HepG2 (cell line): ENCODE results near the gene VAC14. TPM values are rescaled to one million over a fixed set of nuclear protein-coding genes. Genes with fewer than 3 reads are reported as not detected.
A peak's percentile ranks its signal among the peaks of the same experiment; 100 is the strongest.

Experiments used
- GLI4 ChIP-seq: sonication (generic); formaldehyde crosslinking; IDR thresholded peaks from 2 replicates; pipeline ENCODE4 v1.5.1; 2020; ENCODE audit warnings: missing genetic modification reagents, mild to moderate bottlenecking, moderate library complexity, borderline replicate concordance
- NCOA1 ChIP-seq: sonication (generic); formaldehyde crosslinking; IDR thresholded peaks from 2 replicates; pipeline ENCODE4 v1.9.0; 2021; ENCODE audit warnings: missing genetic modification reagents
- RBAK ChIP-seq: sonication (generic); formaldehyde crosslinking; IDR thresholded peaks from 2 replicates; pipeline ENCODE4 v1.5.1; 2020; ENCODE audit warnings: mild to moderate bottlenecking, missing genetic modification reagents
- ZKSCAN5 ChIP-seq: sonication (generic); formaldehyde crosslinking; IDR thresholded peaks from 2 replicates; pipeline ENCODE4 v1.5.1; 2020; ENCODE audit warnings: mild to moderate bottlenecking, missing genetic modification reagents
- ZNF616 ChIP-seq: sonication (generic); formaldehyde crosslinking; IDR thresholded peaks from 2 replicates; pipeline ENCODE4 v1.5.0; 2020; ENCODE audit warnings: low read depth, mild to moderate bottlenecking, missing genetic modification reagents
- ZNF652 ChIP-seq: IDR thresholded peaks from 2 replicates; pipeline ENCODE4 v1.6.1; 2016; ENCODE audit warnings: low read depth, borderline replicate concordance
- ZNF678 ChIP-seq: sonication (generic); formaldehyde crosslinking; IDR thresholded peaks from 2 replicates; pipeline ENCODE4 v1.4.0; 2020; ENCODE audit warnings: mild to moderate bottlenecking, missing genetic modification reagents
- ZSCAN30 ChIP-seq: sonication (generic); formaldehyde crosslinking; IDR thresholded peaks from 2 replicates; pipeline ENCODE4 v1.5.0; 2020; ENCODE audit warnings: mild to moderate bottlenecking, missing genetic modification reagents
- polyA plus RNA-seq, 8 experiments: library from polyadenylated mRNA; depleted of rRNA in 3 of 8; stranded (reverse) in 7 of 8; unstranded in 1 of 8; fragments of >200 nt; fragmentation: Illumina TruSeq in 4 of 8; extraction: Trizol in 4 of 8; gene quantifications; 2 replicates each; pipeline versions ENCODE4 v1.2.1 to v1.2.3, GENCODE V29; 2011 to 2016; ENCODE audit warnings: low read depth in 4 of 8, missing spikeins in 1 of 8, mixed read lengths in 1 of 8; ENCODE audit not compliant: insufficient read depth in 1 of 8
- total RNA-seq, 5 experiments: library from RNA; depleted of rRNA; stranded (reverse); fragments of >200 nt; fragmentation: Illumina TruSeq; extraction: Trizol; gene quantifications; 2 replicates each; pipeline ENCODE4 v1.2.3, GENCODE V29; 2016; ENCODE audit warnings: low read depth in 1 of 5
- TF ChIP-seq, protein P1 (sequence below): sonication (generic); formaldehyde crosslinking; IDR thresholded peaks from 2 replicates; pipeline ENCODE4 v1.4.0; 2020; ENCODE audit warnings: mild to moderate bottlenecking, missing genetic modification reagents
- TF ChIP-seq, protein P2 (sequence below): sonication (generic); formaldehyde crosslinking; IDR thresholded peaks from 2 replicates; pipeline ENCODE4 v1.5.0; 2020; ENCODE audit warnings: mild to moderate bottlenecking, missing genetic modification reagents
- TF ChIP-seq, protein P3 (sequence below): sonication (generic); formaldehyde crosslinking; IDR thresholded peaks from 2 replicates; pipeline ENCODE4 v1.5.1; 2020; ENCODE audit warnings: mild to moderate bottlenecking, missing genetic modification reagents, moderate library complexity
- TF ChIP-seq, protein P4 (sequence below): sonication (generic); formaldehyde crosslinking; IDR thresholded peaks from 2 replicates; pipeline ENCODE4 v1.4.0; 2020; ENCODE audit warnings: missing genetic modification reagents
- TF ChIP-seq, protein P5 (sequence below): sonication (generic); formaldehyde crosslinking; IDR thresholded peaks from 2 replicates; pipeline ENCODE4 v1.4.0; 2020; ENCODE audit warnings: missing genetic modification reagents, mild to moderate bottlenecking, borderline replicate concordance

The VAC14 gene
- total and polyA plus RNA-seq, 2 of the 13 experiments (the other 11 are each of a cell fraction or from before 2014, with no cell fraction given): 23.5 to 24.6 TPM

DNA sequence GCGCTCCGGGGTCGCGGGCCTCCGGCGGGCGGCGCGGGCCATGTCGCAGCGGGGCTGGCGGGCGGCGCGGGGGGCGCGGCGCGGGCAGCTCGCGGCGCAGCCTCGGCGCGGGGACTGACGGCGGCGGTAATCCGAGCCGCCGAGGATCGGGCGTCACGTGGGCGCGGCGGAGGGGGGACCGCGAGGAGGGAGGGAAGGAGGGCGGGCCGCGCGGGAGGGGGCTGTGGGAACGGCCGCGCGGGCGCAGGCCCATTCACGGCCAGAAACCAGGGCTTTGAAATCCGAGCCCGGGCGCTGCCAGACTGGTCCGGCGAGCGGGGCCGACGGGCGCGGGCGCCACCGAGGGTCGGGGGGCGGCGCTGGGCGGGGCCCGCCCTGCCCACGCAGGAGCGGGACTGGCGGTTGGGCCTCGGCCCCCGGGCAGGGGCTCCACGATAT is 115.0 kb downstream of the VAC14 start, which contains the start of gene MTSS2 (continued):
- TF ChIP-seq, protein P1, sequence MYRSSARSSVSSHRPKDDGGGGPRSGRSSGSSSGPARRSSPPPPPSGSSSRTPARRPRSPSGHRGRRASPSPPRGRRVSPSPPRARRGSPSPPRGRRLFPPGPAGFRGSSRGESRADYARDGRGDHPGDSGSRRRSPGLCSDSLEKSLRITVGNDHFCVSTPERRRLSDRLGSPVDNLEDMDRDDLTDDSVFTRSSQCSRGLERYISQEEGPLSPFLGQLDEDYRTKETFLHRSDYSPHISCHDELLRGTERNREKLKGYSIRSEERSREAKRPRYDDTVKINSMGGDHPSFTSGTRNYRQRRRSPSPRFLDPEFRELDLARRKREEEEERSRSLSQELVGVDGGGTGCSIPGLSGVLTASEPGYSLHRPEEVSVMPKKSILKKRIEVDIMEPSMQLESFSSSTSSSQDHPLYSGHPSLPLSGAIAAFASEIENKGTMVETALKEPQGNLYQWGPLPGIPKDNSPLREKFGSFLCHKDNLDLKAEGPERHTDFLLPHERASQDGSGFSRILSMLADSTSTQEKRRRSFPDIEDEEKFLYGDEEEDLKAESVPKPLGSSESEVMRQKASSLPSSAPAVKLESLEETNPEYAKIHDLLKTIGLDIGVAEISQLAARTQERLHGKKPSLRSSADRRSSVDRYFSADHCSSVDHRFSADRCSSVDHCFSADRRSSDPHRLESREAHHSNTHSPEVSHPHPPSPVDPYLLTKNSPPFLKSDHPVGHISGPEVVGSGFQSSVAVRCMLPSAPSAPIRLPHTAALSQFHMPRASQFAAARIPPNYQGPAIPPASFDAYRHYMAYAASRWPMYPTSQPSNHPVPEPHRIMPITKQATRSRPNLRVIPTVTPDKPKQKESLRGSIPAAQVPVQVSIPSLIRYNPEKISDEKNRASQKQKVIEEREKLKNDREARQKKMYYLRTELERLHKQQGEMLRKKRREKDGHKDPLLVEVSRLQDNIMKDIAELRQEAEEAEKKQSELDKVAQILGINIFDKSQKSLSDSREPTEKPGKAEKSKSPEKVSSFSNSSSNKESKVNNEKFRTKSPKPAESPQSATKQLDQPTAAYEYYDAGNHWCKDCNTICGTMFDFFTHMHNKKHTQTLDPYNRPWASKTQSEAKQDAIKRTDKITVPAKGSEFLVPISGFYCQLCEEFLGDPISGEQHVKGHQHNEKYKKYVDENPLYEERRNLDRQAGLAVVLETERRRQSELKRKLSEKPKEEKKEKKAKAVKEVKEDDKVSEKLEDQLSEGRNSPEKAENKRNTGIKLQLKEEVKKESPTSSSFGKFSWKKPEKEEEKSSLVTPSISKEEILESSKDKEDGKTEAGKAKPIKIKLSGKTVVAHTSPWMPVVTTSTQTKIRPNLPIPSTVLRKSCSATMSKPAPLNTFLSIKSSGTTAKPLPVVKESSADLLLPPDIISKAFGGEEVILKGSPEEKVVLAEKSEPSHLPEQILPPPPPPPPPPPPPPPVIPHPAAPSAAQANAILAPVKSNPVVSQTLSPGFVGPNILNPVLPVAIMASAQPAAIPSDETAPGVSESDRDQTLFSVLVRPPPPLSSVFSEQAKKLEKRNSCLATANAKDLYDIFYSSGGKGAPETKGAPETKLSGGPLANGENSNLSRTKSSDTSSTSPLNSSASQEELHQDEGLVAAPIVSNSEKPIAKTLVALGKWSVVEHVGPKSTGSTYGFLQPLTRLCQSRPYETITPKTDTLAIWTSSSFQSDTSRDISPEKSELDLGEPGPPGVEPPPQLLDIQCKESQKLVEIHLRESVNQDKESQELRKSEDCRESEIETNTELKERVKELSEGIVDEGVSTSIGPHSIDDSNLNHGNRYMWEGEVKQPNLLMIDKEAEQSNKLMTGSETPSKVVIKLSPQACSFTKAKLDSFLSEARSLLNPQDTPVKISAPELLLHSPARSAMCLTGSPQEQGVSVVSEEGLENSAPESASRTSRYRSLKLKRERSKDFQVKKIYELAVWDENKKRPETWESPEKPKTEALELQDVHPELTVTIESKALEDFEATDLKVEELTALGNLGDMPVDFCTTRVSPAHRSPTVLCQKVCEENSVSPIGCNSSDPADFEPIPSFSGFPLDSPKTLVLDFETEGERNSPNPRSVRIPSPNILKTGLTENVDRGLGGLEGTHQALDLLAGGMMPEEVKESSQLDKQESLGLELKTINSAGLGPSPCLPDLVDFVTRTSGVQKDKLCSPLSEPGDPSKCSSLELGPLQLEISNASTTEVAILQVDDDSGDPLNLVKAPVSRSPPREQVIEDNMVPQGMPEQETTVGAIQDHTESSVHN (CRISPR knock-in tag): no peak
- TF ChIP-seq ZNF616 (CRISPR knock-in tag) (no peak), GLI4 (no peak), NCOA1 (CRISPR knock-in tag) (no peak), RBAK (CRISPR knock-in tag) (no peak), ZKSCAN5 (CRISPR knock-in tag) (no peak), ZNF678 (CRISPR knock-in tag) (0 out of 2 replicates have a peak, but pooled peaks have one; percentile 62), ZNF652 (CRISPR knock-in tag) (no peak), ZSCAN30 (CRISPR knock-in tag) (no peak)
- TF ChIP-seq, protein P2, sequence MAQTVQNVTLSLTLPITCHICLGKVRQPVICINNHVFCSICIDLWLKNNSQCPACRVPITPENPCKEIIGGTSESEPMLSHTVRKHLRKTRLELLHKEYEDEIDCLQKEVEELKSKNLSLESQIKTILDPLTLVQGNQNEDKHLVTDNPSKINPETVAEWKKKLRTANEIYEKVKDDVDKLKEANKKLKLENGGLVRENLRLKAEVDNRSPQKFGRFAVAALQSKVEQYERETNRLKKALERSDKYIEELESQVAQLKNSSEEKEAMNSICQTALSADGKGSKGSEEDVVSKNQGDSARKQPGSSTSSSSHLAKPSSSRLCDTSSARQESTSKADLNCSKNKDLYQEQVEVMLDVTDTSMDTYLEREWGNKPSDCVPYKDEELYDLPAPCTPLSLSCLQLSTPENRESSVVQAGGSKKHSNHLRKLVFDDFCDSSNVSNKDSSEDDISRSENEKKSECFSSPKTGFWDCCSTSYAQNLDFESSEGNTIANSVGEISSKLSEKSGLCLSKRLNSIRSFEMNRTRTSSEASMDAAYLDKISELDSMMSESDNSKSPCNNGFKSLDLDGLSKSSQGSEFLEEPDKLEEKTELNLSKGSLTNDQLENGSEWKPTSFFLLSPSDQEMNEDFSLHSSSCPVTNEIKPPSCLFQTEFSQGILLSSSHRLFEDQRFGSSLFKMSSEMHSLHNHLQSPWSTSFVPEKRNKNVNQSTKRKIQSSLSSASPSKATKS: no peak
- TF ChIP-seq, protein P3, sequence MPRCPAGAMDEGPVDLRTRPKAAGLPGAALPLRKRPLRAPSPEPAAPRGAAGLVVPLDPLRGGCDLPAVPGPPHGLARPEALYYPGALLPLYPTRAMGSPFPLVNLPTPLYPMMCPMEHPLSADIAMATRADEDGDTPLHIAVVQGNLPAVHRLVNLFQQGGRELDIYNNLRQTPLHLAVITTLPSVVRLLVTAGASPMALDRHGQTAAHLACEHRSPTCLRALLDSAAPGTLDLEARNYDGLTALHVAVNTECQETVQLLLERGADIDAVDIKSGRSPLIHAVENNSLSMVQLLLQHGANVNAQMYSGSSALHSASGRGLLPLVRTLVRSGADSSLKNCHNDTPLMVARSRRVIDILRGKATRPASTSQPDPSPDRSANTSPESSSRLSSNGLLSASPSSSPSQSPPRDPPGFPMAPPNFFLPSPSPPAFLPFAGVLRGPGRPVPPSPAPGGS (CRISPR knock-in tag): no peak; the same call in 1 of the 2 replicates
- TF ChIP-seq, protein P4, sequence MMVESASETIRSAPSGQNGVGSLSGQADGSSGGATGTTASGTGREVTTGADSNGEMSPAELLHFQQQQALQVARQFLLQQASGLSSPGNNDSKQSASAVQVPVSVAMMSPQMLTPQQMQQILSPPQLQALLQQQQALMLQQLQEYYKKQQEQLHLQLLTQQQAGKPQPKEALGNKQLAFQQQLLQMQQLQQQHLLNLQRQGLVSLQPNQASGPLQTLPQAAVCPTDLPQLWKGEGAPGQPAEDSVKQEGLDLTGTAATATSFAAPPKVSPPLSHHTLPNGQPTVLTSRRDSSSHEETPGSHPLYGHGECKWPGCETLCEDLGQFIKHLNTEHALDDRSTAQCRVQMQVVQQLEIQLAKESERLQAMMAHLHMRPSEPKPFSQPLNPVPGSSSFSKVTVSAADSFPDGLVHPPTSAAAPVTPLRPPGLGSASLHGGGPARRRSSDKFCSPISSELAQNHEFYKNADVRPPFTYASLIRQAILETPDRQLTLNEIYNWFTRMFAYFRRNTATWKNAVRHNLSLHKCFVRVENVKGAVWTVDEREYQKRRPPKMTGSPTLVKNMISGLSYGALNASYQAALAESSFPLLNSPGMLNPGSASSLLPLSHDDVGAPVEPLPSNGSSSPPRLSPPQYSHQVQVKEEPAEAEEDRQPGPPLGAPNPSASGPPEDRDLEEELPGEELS (CRISPR knock-in tag): peak; percentile 44; the same call in 1 of the 2 replicates
- TF ChIP-seq, protein P5, sequence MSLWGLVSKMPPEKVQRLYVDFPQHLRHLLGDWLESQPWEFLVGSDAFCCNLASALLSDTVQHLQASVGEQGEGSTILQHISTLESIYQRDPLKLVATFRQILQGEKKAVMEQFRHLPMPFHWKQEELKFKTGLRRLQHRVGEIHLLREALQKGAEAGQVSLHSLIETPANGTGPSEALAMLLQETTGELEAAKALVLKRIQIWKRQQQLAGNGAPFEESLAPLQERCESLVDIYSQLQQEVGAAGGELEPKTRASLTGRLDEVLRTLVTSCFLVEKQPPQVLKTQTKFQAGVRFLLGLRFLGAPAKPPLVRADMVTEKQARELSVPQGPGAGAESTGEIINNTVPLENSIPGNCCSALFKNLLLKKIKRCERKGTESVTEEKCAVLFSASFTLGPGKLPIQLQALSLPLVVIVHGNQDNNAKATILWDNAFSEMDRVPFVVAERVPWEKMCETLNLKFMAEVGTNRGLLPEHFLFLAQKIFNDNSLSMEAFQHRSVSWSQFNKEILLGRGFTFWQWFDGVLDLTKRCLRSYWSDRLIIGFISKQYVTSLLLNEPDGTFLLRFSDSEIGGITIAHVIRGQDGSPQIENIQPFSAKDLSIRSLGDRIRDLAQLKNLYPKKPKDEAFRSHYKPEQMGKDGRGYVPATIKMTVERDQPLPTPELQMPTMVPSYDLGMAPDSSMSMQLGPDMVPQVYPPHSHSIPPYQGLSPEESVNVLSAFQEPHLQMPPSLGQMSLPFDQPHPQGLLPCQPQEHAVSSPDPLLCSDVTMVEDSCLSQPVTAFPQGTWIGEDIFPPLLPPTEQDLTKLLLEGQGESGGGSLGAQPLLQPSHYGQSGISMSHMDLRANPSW (CRISPR knock-in tag): no peak
